Type B pancreatic cell (in vitro differentiated cells): ENCODE data around the gene ZNF300. TPM values are rescaled to one million over a fixed set of nuclear protein-coding genes. Genes with fewer than 3 reads are reported as not detected.
"Not testable (repeated sequence)": the region's sequence is repeated elsewhere in the genome, so short reads cannot be mapped to it uniquely, and the experiment has no call there.

Experiments
- DNase-seq: peaks from one replicate; pipeline ENCODE4 v3.0.0; 2021; ENCODE audit warnings: mixed read lengths; ENCODE audit not compliant: unreplicated experiment; ENCODE audit errors: extremely low spot score
- H3K27ac Mint-ChIP-seq: 2 replicates; pipeline ENCODE4 v1.8.0; 2021; ENCODE audit warnings: mild to moderate bottlenecking, mixed read lengths
- H3K27me3 Mint-ChIP-seq: 2 replicates; pipeline ENCODE4 v1.8.0; 2021; ENCODE audit warnings: mixed read lengths
- H3K36me3 Mint-ChIP-seq: 2 replicates; pipeline ENCODE4 v1.8.0; 2021; ENCODE audit warnings: mixed read lengths
- H3K4me1 Mint-ChIP-seq: one replicate; pipeline ENCODE4 v1.8.0; 2021; ENCODE audit warnings: mixed read lengths; ENCODE audit not compliant: unreplicated experiment
- H3K4me3 Mint-ChIP-seq: 2 replicates; pipeline ENCODE4 v1.8.0; 2021; ENCODE audit warnings: mild to moderate bottlenecking, mixed read lengths
- H3K9me3 Mint-ChIP-seq: 2 replicates; pipeline ENCODE4 v1.8.0; 2021; ENCODE audit warnings: mixed read lengths
- CTCF ChIP-seq: fragments of 200-600 bp; sonication (generic); conservative IDR thresholded peaks from 2 replicates; pipeline ENCODE4 v1.5.0; 2021; ENCODE audit warnings: antibody characterized with exemption, mild to moderate bottlenecking
- total RNA-seq: library from RNA; stranded (reverse); gene quantifications from 2 replicates; pipeline ENCODE4 v1.2.1, GENCODE V29; 2021; ENCODE audit warnings: low replicate concordance

Gene ZNF300
- total RNA-seq, 1 donor from 2014 or later = 15.0 TPM

DNA sequence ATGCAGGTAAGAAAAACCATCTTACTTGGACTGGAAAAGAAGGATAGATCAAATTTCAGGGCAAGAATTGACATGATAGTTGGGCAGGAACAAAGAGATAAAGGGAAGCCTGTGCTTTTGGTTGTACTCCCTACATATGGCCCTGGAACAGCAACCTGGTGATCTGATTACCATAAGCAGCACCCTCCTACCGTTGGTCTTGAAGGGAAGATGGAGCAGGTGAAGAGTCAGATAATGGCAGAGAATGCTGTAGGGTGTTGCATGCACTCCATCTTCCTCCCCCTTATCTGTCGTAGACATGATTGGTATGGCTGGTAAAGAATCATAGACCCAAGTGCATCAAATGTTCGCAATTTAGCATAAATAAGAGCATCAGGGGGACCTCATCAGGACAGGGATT lies 53.7 kb downstream of the ZNF300 start:
- Mint-ChIP-seq H3K4me1 (peaks cover 5% of the 10 kb centered on the region), H3K27ac (no peak overlapping the region), H3K9me3 (no peaks in the 10 kb centered on the region), H3K36me3 (no peaks in the 10 kb centered on the region), H3K4me3 (no peak overlapping the region), H3K27me3 (peaks cover 20% of the 10 kb centered on the region)
- no peak for DNase-seq
- TF ChIP-seq CTCF = no peak

DNA sequence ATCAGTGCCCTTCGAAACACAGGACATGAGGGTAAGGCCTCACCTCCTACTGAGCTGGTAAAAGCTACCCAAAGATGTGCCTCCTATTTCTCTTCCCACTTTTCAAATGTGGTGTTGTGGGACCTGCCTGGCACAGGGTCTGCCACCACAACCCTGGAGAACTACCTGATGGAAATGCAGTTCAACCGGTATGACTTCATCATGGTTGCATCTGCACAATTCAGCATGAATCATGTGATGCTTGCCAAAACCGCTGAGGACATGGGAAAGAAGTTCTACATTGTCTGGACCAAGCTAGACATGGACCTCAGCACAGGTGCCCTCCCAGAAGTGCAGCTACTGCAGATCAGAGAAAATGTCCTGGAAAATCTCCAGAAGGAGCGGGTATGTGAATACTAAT lies 56.5 kb downstream of the ZNF300 start:
- Mint-ChIP-seq H3K27ac (no peak overlapping the region), H3K36me3 (no peaks in the 10 kb centered on the region), H3K4me3 (no peak overlapping the region), H3K27me3 (peaks cover 20% of the 10 kb centered on the region), H3K9me3 (no peaks in the 10 kb centered on the region), H3K4me1 (peaks cover 5% of the 10 kb centered on the region)
- no peak for TF ChIP-seq CTCF
- DNase-seq = no peak

DNA sequence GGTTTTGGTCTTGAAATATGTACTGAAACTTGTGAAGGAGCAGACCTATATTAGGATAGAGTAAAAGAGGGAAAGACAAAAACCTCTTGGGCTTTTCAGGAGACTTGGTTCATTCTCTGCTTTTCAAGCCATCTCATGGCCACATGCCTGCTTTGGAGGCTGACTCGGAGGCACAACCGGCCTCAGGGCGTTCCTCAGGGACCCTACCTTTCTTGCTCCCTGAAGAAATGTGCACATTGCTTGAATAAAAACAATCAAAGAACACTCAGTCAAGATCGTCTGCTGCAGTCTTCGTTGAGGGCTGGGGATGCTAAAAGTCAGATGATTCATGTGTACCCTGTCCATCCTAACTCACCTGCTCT lies 57.5 kb downstream of the ZNF300 start:
- H3K4me1 Mint-ChIP-seq = peaks cover 5% of the 10 kb centered on the region
- DNase-seq = no peak
- peaks cover 20% of the 10 kb centered on the region for H3K27me3 Mint-ChIP-seq
- no peaks in the 10 kb centered on the region for H3K9me3 Mint-ChIP-seq
- peak; percentile 8 for TF ChIP-seq CTCF
- H3K36me3 Mint-ChIP-seq = no peaks in the 10 kb centered on the region
- peak overlapping the region; percentile 30 for H3K27ac Mint-ChIP-seq
- no peak overlapping the region for H3K4me3 Mint-ChIP-seq

- Mint-ChIP-seq H3K36me3 (no peaks in the 10 kb centered on the region), H3K27me3 (peaks cover 20% of the 10 kb centered on the region), H3K9me3 (no peaks in the 10 kb centered on the region), H3K27ac (peak overlapping the region; percentile 30), H3K4me3 (no peak overlapping the region), H3K4me1 (peaks cover 5% of the 10 kb centered on the region)
- peak; percentile 82 for TF ChIP-seq CTCF
- no peak for DNase-seq
Observed at GRCh38 chr5:150846654-150847333, 58.0 kb downstream of the ZNF300 start.

GRCh38 chr5:150846308-150846653 lies 58.5 kb downstream of the ZNF300 start, which contains the start of gene IRGM:
TSS of gene IRGM (plus strand) at chr5:150846521. CDS start at chr5:150848124, 1,603 bp downstream.
- Mint-ChIP-seq H3K27me3 (peaks cover 22% of the 10 kb centered on the region), H3K27ac (peak within 1 kb of the TSS; percentile 30)
- not testable (repeated sequence) for H3K9me3 Mint-ChIP-seq, H3K36me3 Mint-ChIP-seq, H3K4me1 Mint-ChIP-seq, H3K4me3 Mint-ChIP-seq, DNase-seq

DNA sequence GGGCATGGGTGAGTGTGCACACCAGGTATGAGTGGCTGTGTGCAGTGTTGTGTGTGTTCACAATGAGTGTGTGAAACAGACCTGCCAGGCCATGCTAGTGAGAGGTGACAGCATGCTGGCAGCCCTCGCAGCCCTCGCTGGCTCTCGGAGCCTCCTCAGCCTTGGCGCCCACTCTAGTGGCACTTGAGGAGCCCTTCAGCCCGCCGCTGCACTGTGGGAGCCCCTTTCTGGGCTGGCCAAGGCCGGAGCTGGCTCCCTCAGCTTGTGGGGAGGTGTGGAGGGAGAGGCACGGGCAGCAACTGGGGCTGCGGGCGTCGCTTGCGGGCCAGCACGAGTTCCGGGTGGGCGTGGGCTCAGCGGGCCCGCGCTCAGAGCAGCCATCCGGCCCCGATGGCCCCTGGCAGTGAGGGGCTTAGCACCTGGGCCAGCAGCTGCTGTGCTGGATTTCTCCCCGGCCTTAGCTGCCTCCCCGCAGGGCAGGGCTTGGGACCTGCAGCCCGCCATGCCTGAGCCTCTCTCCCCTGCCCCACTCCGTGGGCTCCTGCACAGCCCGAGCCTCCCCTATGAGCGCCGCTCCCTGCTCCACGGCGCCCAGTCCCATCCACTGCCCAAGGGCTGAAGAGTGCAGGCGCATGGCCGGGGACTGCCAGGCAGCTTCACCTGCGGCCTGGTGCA lies 59.5 kb downstream of the ZNF300 start:
- not testable (repeated sequence) for H3K4me1 Mint-ChIP-seq, H3K27ac Mint-ChIP-seq, H3K9me3 Mint-ChIP-seq, H3K36me3 Mint-ChIP-seq, DNase-seq, H3K4me3 Mint-ChIP-seq
- H3K27me3 Mint-ChIP-seq = peaks cover 27% of the 10 kb centered on the region

Other genes with a start within 250 kb of the ZNF300 start
- 0.17 and 6.1 TPM in 2 replicates for gene MYOZ3, start 243.7 kb downstream of the ZNF300 start, total RNA-seq
- 49.2 and 65.8 TPM in 2 replicates for gene RBM22, start 203.9 kb downstream of the ZNF300 start, total RNA-seq
- 41.8 and 63.9 TPM in 2 replicates for gene DCTN4, start 146.0 kb downstream of the ZNF300 start, total RNA-seq
- gene SMIM3, start 126.2 kb downstream of the ZNF300 start, total RNA-seq = 8.2 and 11.0 TPM in 2 replicates
- gene IRGM, start 58.5 kb downstream of the ZNF300 start, total RNA-seq = not detected in 2 replicates
- gene GPX3, start 115.6 kb upstream of the ZNF300 start, total RNA-seq = 18.4 and 19.7 TPM in 2 replicates
- gene TNIP1, start 176.1 kb upstream of the ZNF300 start, total RNA-seq = 63.6 and 89.2 TPM in 2 replicates